Erythroblast (primary cell): Measurements from ENCODE around the gene LTB.

Experiments
- GATA1 ChIP-seq: IDR thresholded peaks from 2 replicates; pipeline ENCODE4 v1.6.1; 2011; ENCODE audit warnings: low read depth, mild to moderate bottlenecking, control low read depth, low read length, moderate library complexity
- POLR2A ChIP-seq: IDR thresholded peaks from 2 replicates; pipeline ENCODE4 v1.6.1; 2011; ENCODE audit warnings: mild to moderate bottlenecking, low read length

DNA sequence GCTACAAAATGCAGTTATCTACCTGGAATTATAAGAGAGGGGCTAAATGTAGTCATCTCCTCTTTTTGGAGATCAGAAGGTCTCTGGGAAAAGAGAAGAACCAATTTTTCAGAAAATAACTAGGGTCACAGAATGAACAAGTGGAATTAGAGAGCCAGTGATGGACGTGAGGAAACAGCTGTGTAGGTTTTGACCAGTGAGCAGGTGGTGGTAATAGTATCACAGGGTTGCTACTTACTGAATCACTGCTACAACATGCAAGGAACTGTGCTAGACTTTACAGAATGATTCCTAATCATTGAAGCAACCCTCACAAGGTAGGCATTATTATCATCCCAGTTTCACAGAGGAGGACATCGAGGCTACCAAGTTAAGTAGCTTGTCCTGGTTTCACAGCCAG, 37.5 kb downstream of the LTB start:
- TF ChIP-seq POLR2A: no peak
- TF ChIP-seq GATA1: no peak
